Omental fat pad (tissue), 4 donors: ENCODE measurements around the gene SRD5A3. TPM values are rescaled to one million over a fixed set of nuclear protein-coding genes. Genes with fewer than 3 reads are reported as not detected.

Experiments used
- ATAC-seq: fragments of 150-250 bp; one replicate; pipeline ENCODE4 v1.9.1; 2016; ENCODE audit warnings: mild to moderate bottlenecking, moderate library complexity; ENCODE audit not compliant: low FRiP score
- DNase-seq: peaks from one replicate; pipeline ENCODE4 v3.0.0-alpha.2; 2019; ENCODE audit warnings: low spot score
- small RNA-seq: library from RNA; depleted of rRNA; stranded (forward); fragments of <200 nt; gene quantifications from one replicate; pipeline ENCODE3, GENCODE V24; 2016
- total RNA-seq, 4 donors: library from RNA; depleted of rRNA; stranded (reverse); fragments of >200 nt; gene quantifications; one replicate each; pipeline ENCODE4 v1.1.0, GENCODE V29; 2016
- TF ChIP-seq, protein P1 (sequence below), 3 donors: fragments of 450-650 bp; IDR thresholded peaks; one replicate each; pipeline ENCODE4 v1.5.1; 2016 to 2017; ENCODE audit warnings: antibody characterized with exemption in 3 of 3, mild to moderate bottlenecking in 3 of 3, moderate library complexity in 2 of 3

SRD5A3 gene
- total RNA-seq, 4 donors from 2014 or later, result 8.0 to 15.9 (median 9.9) TPM

DNA sequence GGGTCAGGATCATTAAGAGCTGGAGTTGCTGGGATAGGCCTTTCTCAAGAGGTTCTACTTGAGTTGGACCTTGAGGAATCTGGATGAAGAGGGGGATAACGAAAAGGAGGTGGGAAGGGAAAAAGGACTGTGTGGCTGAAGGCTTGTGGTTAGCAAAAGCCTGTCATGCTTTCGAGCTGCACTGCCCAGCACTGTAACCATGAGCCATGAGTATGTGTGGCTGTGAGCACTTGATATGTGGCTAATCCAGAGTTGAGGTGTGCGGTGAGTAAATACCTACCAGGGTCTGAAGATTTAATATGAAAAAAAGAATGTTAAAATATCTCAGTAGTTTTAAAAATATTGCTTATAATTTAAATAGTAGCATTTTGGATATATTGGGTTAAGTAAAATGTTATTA, 61.1 kb downstream of the SRD5A3 start:
- no peak for ATAC-seq
- TF ChIP-seq, protein P1, sequence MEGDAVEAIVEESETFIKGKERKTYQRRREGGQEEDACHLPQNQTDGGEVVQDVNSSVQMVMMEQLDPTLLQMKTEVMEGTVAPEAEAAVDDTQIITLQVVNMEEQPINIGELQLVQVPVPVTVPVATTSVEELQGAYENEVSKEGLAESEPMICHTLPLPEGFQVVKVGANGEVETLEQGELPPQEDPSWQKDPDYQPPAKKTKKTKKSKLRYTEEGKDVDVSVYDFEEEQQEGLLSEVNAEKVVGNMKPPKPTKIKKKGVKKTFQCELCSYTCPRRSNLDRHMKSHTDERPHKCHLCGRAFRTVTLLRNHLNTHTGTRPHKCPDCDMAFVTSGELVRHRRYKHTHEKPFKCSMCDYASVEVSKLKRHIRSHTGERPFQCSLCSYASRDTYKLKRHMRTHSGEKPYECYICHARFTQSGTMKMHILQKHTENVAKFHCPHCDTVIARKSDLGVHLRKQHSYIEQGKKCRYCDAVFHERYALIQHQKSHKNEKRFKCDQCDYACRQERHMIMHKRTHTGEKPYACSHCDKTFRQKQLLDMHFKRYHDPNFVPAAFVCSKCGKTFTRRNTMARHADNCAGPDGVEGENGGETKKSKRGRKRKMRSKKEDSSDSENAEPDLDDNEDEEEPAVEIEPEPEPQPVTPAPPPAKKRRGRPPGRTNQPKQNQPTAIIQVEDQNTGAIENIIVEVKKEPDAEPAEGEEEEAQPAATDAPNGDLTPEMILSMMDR (IDR thresholded peaks at IDR 0.05), result no peak
- DNase-seq, result no peak

DNA sequence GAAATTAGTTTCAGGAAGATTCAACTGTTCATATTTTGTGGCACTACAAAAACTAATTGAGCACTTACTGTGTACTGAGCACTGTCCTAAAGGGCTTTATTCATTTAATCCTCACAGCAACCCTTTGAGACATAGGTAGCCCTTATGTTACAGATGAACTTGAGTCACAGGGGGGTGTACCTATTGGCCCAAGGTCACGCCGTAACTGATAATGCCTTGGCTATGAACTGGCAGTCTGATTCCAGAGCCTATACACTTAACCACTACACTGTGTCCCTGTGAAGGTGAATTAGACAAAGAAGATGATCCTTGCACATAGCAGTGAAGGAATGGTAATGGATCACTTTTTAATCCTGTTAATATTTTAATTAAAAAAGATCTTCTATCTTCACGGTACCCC, 61.7 kb downstream of the SRD5A3 start:
- TF ChIP-seq, protein P1 (IDR thresholded peaks at IDR 0.05), result no peak
- DNase-seq (no peak), ATAC-seq (no peak)

DNA sequence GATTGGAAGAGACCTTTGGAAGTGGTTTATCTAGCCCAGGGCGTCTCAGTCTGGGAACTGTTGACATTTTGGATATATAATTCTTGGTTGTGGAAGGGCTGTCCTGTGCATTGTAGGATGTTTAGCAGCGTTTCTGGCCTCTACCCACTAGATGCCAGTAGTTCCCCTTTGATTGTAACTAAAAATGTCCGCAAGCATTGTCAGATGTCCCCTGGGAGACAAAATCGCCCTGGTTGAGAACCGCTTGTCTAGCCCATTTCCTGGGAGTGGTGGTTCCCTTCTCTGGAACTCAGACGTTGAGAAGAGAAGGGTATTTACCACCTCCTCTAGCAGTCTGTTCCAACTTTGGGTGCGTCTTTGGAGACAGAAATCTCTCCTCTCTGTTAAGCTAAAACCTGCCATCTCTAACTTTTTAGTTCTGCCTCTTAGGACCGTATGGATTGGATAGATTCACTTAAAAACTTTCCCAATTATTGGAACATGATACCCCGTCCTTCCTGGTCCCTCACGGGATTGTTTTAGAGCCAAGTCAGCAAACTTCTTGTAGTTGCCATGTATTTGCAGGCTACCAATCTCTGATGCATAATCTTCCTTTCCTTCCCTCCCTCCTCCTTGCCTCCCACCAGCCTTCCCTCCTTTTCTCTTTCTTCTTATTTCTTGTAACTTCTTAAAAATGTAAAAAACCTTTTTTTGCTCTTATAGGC, 63.6 kb downstream of the SRD5A3 start:
- TF ChIP-seq, protein P1 (IDR thresholded peaks at IDR 0.05), result no peak
- ATAC-seq, result no peak
- no peak for DNase-seq

DNA sequence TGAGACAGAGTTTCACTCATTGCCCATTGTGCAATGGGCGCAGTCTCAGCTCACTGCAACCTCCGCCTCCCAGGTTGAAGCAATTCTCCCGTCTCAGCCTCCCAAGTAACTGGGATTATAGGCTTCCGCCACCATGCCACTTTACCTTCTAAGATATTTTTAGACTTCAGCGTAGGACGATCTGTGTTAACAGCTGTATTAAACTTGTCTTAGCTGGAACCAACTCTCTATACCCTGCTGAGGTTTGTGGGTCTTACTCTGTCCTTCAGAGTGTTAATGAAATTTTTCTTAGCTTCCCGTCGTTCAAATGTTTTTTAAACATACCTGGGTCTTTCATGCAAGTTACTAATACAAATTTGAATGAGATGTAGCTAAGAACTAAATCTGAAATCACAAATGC, 64.4 kb downstream of the SRD5A3 start:
- DNase-seq (no peak), ATAC-seq (no peak)
- TF ChIP-seq, protein P1 (IDR thresholded peaks at IDR 0.05), result no peak

DNA sequence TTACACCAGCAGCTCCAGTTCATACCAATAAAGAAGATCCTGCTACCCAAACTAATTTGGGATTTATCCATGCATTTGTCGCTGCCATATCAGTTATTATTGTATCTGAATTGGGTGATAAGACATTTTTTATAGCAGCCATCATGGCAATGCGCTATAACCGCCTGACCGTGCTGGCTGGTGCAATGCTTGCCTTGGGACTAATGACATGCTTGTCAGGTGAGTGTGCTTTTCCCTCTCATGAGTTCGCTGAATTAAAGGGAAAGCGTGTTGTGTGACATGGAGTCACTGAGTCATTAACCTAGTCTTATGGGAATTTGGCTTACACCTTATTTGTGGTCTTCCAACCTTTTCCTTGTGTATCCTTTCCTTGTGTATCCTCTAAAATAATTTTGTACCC, 65.6 kb downstream of the SRD5A3 start:
- ATAC-seq, result no peak
- no peak for DNase-seq
- TF ChIP-seq, protein P1 (IDR thresholded peaks at IDR 0.05), result no peak

DNA sequence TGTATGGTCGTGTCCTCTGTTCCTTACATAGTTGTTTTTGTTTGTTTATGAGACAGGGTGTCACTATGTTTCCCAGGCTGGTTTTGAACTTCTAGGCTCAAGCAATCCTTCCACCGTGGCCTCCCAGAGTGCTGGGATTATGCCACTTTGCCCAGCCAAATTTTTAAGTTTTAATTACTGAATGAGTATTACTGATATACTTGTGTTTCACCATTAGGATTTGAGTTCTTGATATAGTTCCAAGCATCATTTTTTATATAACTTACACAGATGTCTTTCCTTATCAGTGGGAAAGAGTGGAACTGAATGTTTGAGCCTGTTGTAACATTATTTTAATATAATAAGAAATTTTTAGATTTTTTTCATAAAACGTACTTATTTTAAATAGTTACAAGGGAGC, 70.1 kb downstream of the SRD5A3 start:
- ATAC-seq (no peak), DNase-seq (no peak)
- TF ChIP-seq, protein P1 (IDR thresholded peaks at IDR 0.05), result no peak

Small RNA genes lying within 50 kb of the gene (small RNA-seq; reads per million reads assigned to genes)
- gene RF00019, result not detected

Other genes starting within 250 kb of the SRD5A3 start
- 100 to 1,000 TPM in 3 of 4 donors, 10 to 100 TPM in 1; 97.4 to 163 (median 152) TPM for gene KDR, start 220.6 kb upstream of the SRD5A3 start, total RNA-seq
- gene TMEM165, start 49.7 kb downstream of the SRD5A3 start, total RNA-seq, result 100 to 1,000 TPM; 188 to 357 (median 243) TPM
- 10 to 100 TPM; 18.7 to 30.4 (median 27.0) TPM for gene CLOCK, start 200.7 kb downstream of the SRD5A3 start, total RNA-seq
- gene PDCL2, start 246.0 kb downstream of the SRD5A3 start, total RNA-seq, result not detected